GM18873 (cell line): ENCODE measurements around the gene TUBB4A.

Source experiments
- ATAC-seq: cut with Tn5 transposase; IDR thresholded peaks from one replicate; pipeline ENCODE4 v1.9.1; 2021; ENCODE audit warnings: mild to moderate bottlenecking, moderate library complexity, moderate number of reproducible peaks; ENCODE audit not compliant: unreplicated experiment, low FRiP score

Gene TUBB4A

DNA sequence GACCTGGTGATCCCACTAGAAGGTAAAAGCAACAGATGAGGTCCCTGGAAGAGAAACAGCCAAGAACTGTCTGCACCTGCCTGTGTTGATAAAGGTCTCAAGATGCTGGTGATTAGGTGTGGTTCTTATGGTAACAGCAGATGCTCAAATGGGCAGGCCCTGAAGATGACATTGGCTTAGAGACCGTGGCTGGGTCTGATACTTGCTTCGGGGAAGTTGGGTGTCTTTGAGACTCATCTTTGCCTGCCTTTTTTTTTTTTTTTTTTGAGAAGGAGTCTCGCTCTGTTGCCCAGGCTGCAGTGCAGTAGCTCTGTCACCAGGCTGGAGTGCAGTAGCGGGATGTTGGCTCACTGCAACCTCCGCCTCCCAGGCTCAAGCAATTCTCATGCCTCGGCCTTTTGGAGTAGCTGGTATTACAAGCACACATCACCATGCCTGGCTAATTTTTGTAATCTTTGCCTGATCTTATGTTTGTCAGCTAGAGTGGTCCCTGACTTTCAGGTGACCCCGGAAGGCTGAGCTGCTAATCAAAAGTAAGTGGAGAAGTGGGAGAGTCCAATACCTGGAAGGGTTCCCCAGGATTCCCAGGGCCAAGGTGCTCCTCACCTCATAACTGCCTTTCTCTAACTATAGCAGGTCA, 50.4 kb downstream of the TUBB4A start:
- no peak for ATAC-seq

DNA sequence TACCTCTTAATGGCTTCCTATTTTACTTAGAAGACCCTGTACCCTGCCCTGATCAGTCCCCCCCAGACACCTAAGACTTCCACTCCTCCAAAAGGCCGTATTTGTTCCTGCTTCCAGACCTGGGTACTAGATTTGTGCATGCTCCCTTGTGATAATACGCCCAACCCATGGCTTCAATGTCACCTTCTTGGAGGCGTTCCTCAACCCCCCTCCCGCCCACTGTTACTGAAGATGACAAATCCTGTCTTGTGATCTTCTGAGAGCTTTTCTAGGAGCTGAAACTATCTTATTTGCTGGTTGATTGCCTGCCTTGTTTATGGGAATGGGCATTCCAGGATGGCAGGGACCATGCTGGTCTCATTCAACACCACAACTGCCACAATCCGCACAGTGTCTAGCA, 51.9 kb downstream of the TUBB4A start:
- ATAC-seq = no peak

DNA sequence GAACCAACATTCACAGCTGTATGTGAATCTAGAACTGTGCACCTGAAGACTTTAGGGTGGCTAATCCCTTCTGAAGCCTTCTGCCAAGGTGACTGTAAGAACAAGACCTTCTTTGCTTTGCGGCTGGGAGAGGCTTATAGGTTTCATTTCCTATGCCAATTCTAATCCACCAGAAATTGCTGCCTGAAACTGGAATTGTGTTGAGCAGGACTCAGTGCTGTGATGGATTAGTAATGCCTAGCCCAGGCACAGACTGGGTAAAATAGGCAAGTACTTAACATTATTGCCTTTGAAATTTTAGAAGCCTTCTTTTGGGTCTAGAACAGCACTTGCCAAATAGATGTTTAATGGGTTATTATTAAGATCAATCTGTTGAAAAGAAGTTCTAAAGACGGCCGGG, 54.1 kb downstream of the TUBB4A start:
- ATAC-seq = no peak

DNA sequence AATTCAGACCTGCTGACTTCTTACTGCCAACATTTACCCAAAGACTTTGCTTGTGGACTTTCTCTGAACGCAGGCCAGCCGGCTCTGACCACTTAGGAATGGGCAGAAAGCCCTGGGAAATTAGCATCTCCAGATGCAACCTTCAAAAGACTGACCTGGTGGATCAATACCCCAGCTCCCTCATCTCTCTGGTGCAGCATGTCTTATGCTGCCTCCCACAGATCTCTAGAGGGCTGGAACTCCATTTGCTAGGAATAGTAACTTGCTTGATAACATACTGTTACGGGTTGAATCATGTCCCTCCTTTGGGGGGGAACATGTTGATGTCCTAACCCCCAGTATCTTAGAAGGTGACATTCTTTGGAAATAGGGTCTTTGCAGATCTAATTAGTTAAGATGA, 55.7 kb downstream of the TUBB4A start:
- ATAC-seq = no peak
